ENCODE data around the gene OVAAL.

The OVAAL gene

DNA sequence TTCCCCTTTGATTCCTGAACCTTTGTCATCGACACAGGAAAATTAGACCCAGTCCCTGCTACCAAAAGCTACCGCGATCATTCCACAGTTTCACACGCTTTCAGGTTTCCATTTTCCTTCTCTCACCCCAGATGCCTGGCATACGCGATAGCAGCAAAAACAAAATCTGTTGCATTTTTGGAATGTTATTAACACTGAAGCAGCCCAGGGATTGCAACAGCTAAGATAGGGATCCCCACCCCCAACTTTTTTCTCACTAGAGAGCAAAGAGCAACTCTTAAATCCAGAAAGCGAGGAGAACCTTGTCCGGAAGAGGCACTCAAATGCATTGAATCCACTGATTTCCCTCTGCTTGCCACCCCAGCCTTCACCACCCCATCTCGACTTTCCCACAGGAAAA lies 8.9 kb downstream of the OVAAL start:
- Histone ChIP-seq H3K27ac (replicated peaks) (no peak overlapping the region), H3K4me3 (replicated peaks; ENCODE audit: insufficient read depth, low read length) (no peak overlapping the region), H3K27me3 (ENCODE audit: insufficient read depth, poor library complexity, severe bottlenecking) (no peaks in the 10 kb centered on the region)
- no peak for DNase-seq (ENCODE audit: low read depth in 1 of 2, low spot score in 1 of 2)
- TF ChIP-seq CTCF (IDR thresholded peaks at IDR 0.05; ENCODE audit: insufficient read depth, low read length), result no peak
- TF ChIP-seq SPI1 (IDR thresholded peaks at IDR 0.05; ENCODE audit: borderline replicate concordance, low read depth), result no peak
- TF ChIP-seq, protein P1, sequence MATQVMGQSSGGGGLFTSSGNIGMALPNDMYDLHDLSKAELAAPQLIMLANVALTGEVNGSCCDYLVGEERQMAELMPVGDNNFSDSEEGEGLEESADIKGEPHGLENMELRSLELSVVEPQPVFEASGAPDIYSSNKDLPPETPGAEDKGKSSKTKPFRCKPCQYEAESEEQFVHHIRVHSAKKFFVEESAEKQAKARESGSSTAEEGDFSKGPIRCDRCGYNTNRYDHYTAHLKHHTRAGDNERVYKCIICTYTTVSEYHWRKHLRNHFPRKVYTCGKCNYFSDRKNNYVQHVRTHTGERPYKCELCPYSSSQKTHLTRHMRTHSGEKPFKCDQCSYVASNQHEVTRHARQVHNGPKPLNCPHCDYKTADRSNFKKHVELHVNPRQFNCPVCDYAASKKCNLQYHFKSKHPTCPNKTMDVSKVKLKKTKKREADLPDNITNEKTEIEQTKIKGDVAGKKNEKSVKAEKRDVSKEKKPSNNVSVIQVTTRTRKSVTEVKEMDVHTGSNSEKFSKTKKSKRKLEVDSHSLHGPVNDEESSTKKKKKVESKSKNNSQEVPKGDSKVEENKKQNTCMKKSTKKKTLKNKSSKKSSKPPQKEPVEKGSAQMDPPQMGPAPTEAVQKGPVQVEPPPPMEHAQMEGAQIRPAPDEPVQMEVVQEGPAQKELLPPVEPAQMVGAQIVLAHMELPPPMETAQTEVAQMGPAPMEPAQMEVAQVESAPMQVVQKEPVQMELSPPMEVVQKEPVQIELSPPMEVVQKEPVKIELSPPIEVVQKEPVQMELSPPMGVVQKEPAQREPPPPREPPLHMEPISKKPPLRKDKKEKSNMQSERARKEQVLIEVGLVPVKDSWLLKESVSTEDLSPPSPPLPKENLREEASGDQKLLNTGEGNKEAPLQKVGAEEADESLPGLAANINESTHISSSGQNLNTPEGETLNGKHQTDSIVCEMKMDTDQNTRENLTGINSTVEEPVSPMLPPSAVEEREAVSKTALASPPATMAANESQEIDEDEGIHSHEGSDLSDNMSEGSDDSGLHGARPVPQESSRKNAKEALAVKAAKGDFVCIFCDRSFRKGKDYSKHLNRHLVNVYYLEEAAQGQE (IDR thresholded peaks at IDR 0.05; ENCODE audit: insufficient replicate concordance, low read depth), result no peak
- TF ChIP-seq POLR2AphosphoS5 (IDR thresholded peaks at IDR 0.05; ENCODE audit: low read depth), result no peak
- TF ChIP-seq GABPA (IDR thresholded peaks at IDR 0.05; ENCODE audit: low read depth), result no peak

- Histone ChIP-seq H3K27ac (replicated peaks) (no peak overlapping the region), H3K4me3 (replicated peaks; ENCODE audit: insufficient read depth, low read length) (no peak overlapping the region), H3K27me3 (ENCODE audit: insufficient read depth, poor library complexity, severe bottlenecking) (no peaks in the 10 kb centered on the region)
- TF ChIP-seq CTCF (IDR thresholded peaks at IDR 0.05; ENCODE audit: insufficient read depth, low read length), result no peak
- TF ChIP-seq, protein P1 (IDR thresholded peaks at IDR 0.05; ENCODE audit: insufficient replicate concordance, low read depth), result no peak
- no peak for TF ChIP-seq SPI1 (IDR thresholded peaks at IDR 0.05; ENCODE audit: borderline replicate concordance, low read depth)
- TF ChIP-seq POLR2AphosphoS5 (IDR thresholded peaks at IDR 0.05; ENCODE audit: low read depth), result no peak
- TF ChIP-seq GABPA (IDR thresholded peaks at IDR 0.05; ENCODE audit: low read depth), result no peak
- DNase-seq (ENCODE audit: low read depth in 1 of 2, low spot score in 1 of 2), result no peak
Measured at GRCh38 chr1:180568184-180568583, 9.4 kb downstream of the OVAAL start.

DNA sequence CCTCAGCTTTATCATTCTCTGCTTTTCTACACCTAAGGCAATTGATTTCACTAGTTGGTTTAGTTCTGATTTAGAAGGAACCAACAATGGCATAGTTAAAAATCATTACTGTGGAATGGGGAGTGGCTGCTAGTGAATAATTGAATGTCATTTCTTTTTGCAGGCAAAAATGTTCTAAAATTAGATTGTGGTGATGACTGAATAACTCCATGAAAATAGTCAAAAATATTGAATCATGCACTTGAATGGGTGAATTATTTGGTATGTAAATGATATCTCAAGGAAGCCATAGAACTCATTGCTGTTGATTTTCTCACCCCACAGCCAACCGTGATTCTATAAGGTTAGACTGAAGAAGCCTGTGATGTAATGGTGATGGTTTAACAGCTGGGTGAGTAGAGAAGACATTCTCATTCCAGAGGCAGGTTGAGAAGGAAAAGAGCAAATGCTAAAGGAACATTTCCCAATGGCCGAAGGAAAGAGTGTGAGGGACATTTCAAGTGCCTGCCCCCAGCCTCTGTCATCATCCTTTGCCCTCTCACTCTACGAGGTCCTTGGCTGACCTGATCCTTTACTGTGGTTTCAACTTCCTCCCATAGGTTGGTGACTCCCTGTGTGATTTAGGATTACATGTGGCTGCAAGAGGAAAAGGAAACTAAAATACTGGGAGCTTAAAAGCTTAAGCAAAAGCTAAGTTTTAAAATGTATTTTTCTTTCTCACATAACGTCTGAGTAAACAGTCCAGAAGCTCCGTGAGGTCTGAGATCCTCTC lies 12.5 kb downstream of the OVAAL start:
- DNase-seq (ENCODE audit: low read depth in 1 of 2, low spot score in 1 of 2), result no peak
- Histone ChIP-seq H3K4me3 (replicated peaks; ENCODE audit: insufficient read depth, low read length) (no peak overlapping the region), H3K27ac (replicated peaks) (no peak overlapping the region), H3K27me3 (ENCODE audit: insufficient read depth, poor library complexity, severe bottlenecking) (no peaks in the 10 kb centered on the region)
- TF ChIP-seq CTCF (IDR thresholded peaks at IDR 0.05; ENCODE audit: insufficient read depth, low read length), result no peak
- TF ChIP-seq GABPA (IDR thresholded peaks at IDR 0.05; ENCODE audit: low read depth), result no peak
- no peak for TF ChIP-seq SPI1 (IDR thresholded peaks at IDR 0.05; ENCODE audit: borderline replicate concordance, low read depth)
- TF ChIP-seq POLR2AphosphoS5 (IDR thresholded peaks at IDR 0.05; ENCODE audit: low read depth), result no peak
- TF ChIP-seq, protein P1 (IDR thresholded peaks at IDR 0.05; ENCODE audit: insufficient replicate concordance, low read depth), result no peak
